Measurements from ENCODE around the gene CDH10.

The CDH10 gene

DNA sequence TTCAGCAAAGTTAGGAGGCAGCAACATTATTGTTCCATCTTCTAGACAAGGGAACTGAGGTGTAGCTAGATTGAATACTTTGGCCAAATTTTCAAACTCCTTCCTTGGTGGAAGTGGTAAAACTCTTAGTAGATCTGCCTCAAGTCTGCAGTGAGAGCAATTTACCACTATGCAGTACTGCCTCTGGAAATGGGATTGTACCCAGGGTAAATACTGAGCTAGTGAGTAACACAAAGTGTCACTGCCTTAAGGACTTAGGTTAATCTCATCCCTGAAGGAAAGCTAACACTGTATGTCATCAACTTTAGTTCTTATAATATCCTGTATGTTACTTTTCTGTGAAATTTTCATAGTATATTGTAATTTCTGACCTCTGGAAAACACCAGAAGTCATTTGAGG, 13.9 kb downstream of the CDH10 start:
- DNase-seq (ENCODE audit: low read depth in 1 of 2, low spot score in 1 of 2) = no peak
- H3K27me3 ChIP-seq (ENCODE audit: insufficient read depth, poor library complexity, severe bottlenecking) = no peaks in the 10 kb centered on the region
- TF ChIP-seq, protein P1, sequence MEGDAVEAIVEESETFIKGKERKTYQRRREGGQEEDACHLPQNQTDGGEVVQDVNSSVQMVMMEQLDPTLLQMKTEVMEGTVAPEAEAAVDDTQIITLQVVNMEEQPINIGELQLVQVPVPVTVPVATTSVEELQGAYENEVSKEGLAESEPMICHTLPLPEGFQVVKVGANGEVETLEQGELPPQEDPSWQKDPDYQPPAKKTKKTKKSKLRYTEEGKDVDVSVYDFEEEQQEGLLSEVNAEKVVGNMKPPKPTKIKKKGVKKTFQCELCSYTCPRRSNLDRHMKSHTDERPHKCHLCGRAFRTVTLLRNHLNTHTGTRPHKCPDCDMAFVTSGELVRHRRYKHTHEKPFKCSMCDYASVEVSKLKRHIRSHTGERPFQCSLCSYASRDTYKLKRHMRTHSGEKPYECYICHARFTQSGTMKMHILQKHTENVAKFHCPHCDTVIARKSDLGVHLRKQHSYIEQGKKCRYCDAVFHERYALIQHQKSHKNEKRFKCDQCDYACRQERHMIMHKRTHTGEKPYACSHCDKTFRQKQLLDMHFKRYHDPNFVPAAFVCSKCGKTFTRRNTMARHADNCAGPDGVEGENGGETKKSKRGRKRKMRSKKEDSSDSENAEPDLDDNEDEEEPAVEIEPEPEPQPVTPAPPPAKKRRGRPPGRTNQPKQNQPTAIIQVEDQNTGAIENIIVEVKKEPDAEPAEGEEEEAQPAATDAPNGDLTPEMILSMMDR (IDR thresholded peaks at IDR 0.05; ENCODE audit: insufficient read depth, low read length) = no peak
- TF ChIP-seq, protein P2, sequence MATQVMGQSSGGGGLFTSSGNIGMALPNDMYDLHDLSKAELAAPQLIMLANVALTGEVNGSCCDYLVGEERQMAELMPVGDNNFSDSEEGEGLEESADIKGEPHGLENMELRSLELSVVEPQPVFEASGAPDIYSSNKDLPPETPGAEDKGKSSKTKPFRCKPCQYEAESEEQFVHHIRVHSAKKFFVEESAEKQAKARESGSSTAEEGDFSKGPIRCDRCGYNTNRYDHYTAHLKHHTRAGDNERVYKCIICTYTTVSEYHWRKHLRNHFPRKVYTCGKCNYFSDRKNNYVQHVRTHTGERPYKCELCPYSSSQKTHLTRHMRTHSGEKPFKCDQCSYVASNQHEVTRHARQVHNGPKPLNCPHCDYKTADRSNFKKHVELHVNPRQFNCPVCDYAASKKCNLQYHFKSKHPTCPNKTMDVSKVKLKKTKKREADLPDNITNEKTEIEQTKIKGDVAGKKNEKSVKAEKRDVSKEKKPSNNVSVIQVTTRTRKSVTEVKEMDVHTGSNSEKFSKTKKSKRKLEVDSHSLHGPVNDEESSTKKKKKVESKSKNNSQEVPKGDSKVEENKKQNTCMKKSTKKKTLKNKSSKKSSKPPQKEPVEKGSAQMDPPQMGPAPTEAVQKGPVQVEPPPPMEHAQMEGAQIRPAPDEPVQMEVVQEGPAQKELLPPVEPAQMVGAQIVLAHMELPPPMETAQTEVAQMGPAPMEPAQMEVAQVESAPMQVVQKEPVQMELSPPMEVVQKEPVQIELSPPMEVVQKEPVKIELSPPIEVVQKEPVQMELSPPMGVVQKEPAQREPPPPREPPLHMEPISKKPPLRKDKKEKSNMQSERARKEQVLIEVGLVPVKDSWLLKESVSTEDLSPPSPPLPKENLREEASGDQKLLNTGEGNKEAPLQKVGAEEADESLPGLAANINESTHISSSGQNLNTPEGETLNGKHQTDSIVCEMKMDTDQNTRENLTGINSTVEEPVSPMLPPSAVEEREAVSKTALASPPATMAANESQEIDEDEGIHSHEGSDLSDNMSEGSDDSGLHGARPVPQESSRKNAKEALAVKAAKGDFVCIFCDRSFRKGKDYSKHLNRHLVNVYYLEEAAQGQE (IDR thresholded peaks at IDR 0.05; ENCODE audit: insufficient replicate concordance, low read depth) = no peak
- TF ChIP-seq POLR2AphosphoS5 (IDR thresholded peaks at IDR 0.05; ENCODE audit: low read depth) = no peak
- no peak for TF ChIP-seq SPI1 (IDR thresholded peaks at IDR 0.05; ENCODE audit: borderline replicate concordance, low read depth)
- no peak for TF ChIP-seq GABPA (IDR thresholded peaks at IDR 0.05; ENCODE audit: low read depth)
- H3K4me3 ChIP-seq (replicated peaks; ENCODE audit: insufficient read depth, low read length) = no peak overlapping the region
- no peak overlapping the region for H3K27ac ChIP-seq (replicated peaks)

DNA sequence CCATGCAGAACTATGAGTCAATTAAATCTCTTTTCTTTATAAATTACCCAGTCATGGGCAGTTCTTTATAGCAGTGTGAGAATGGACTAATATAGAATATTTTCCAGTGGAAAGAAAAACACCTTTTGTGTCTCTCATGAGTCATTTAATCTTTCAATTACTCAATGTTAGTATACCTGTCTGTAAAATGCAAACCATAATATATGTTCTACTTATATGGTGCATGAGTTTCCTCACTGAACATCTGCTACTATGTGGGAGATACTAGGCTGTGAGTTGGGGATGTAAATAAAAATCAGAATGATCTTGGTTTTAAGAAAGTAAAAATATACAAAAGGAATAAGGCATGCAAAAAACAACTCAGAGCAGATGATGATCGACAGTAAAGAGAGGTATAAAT, 15.0 kb downstream of the CDH10 start:
- TF ChIP-seq POLR2AphosphoS5 (IDR thresholded peaks at IDR 0.05; ENCODE audit: low read depth) (no peak), GABPA (IDR thresholded peaks at IDR 0.05; ENCODE audit: low read depth) (no peak), SPI1 (IDR thresholded peaks at IDR 0.05; ENCODE audit: borderline replicate concordance, low read depth) (no peak)
- TF ChIP-seq, protein P2 (IDR thresholded peaks at IDR 0.05; ENCODE audit: insufficient replicate concordance, low read depth) = no peak
- TF ChIP-seq, protein P1 (IDR thresholded peaks at IDR 0.05; ENCODE audit: insufficient read depth, low read length) = no peak
- H3K27ac ChIP-seq (replicated peaks) = no peak overlapping the region
- DNase-seq (ENCODE audit: low read depth in 1 of 2, low spot score in 1 of 2) = no peak

DNA sequence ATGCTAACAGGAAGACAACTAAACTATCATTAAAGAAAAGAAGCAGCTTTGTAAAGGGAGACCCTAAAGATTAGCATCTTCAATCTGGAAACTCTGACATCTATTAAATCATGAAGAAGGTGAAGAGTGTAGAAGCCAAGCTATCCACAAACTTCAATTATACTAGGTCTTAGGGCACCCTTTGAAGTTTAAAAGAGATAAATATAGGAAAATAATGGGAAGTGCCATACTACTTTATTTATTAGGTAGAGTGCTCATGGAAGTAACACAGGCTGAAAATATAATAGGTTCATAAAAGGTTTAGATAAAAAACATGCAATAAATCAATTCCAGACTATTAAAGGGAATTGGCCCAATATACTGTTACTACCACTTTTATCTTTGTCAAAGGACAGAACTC, 19.9 kb downstream of the CDH10 start:
- no peak overlapping the region for H3K4me3 ChIP-seq (replicated peaks; ENCODE audit: insufficient read depth, low read length)
- DNase-seq (ENCODE audit: low read depth in 1 of 2, low spot score in 1 of 2) = no peak
- no peak for TF ChIP-seq POLR2AphosphoS5 (IDR thresholded peaks at IDR 0.05; ENCODE audit: low read depth)
- no peak for TF ChIP-seq GABPA (IDR thresholded peaks at IDR 0.05; ENCODE audit: low read depth)
- TF ChIP-seq, protein P2 (IDR thresholded peaks at IDR 0.05; ENCODE audit: insufficient replicate concordance, low read depth) = no peak
- no peaks in the 10 kb centered on the region for H3K27me3 ChIP-seq (ENCODE audit: insufficient read depth, poor library complexity, severe bottlenecking)
- H3K27ac ChIP-seq (replicated peaks) = no peak overlapping the region

More for the DNA sequence above, 15.0 kb downstream of the CDH10 start:
- H3K4me3 ChIP-seq (replicated peaks; ENCODE audit: insufficient read depth, low read length) = no peak overlapping the region
- no peaks in the 10 kb centered on the region for H3K27me3 ChIP-seq (ENCODE audit: insufficient read depth, poor library complexity, severe bottlenecking)

All from HL-60 (cell line).